Activated CD4-positive, alpha-beta T cell treated with anti-CD3 and anti-CD28 coated beads, Interleukin-2, Interleukin-4, amounts not matched to agents 100 ng/mL and 50 ng/mL, durations not matched to agents 16 hours and 8 hours (primary cell): ENCODE measurements around the gene ITIH2.
"Not testable (repeated sequence)": the region's sequence is repeated elsewhere in the genome, so short reads cannot be mapped to it uniquely, and the experiment has no call there.

Experiments used
- DNase-seq: peaks from one replicate; pipeline ENCODE4 v3.0.0-alpha.2; 2020; ENCODE audit warnings: low spot score

ITIH2 gene

DNA sequence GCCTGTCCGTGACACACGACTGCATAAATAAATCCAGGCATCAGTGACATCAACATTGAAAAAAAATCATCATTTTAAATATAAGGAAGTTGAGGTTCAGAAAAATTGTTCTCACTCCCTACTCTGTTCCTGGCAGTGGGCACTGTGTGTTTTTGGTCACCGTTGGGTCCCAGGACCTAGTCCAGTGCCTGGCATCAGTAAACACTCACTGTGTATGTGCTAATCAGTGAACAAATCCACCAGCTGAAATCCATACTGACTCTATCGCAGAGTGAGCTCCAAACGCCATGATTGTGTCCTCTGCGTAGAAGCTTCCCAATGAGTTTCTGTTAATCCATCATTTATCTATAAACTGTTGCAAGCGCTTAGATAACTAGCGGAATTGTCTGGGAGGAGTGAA is 41.2 kb downstream of the ITIH2 start:
- DNase-seq: no peak

DNA sequence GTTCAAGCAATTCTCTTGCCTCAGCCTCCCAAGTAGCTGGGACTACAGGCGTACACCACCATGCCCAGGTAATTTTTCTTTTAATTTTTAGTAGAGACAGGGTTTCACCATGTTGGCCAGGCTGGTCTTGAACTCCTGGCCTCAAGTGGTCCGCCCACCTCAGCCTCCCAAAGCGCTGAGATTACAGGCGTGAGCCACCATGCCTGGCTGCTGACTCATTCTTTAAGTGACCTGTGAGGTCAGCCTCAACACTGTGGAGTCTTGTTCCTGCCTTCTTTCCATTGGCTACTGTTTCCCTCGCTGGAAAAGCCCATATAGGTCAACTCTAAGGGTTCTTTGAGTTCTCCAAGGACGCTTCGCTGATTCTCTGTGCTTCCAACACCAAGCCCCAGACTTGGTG is 45.5 kb downstream of the ITIH2 start:
- not testable (repeated sequence) for DNase-seq

GRCh38 chr10:7750222-7750621 is 47.1 kb downstream of the ITIH2 start:
- DNase-seq: no peak

- no peak for DNase-seq
Measured at GRCh38 chr10:7752251-7752650, 49.1 kb downstream of the ITIH2 start.

GRCh38 chr10:7755103-7755502 is 52.0 kb downstream of the ITIH2 start:
- no peak for DNase-seq

- peak; percentile 12 for DNase-seq
Measured at GRCh38 chr10:7756360-7756992, 53.4 kb downstream of the ITIH2 start.

GRCh38 chr10:7763929-7764328 is 60.8 kb downstream of the ITIH2 start:
- no peak for DNase-seq

GRCh38 chr10:7766241-7766640 is 63.1 kb downstream of the ITIH2 start:
- DNase-seq: no peak

GRCh38 chr10:7767209-7767608 is 64.1 kb downstream of the ITIH2 start:
- no peak for DNase-seq

- DNase-seq: no peak
Measured at GRCh38 chr10:7768417-7768816, 65.3 kb downstream of the ITIH2 start.

GRCh38 chr10:7773845-7774801 is 71.0 kb downstream of the ITIH2 start:
- no peak for DNase-seq

DNA sequence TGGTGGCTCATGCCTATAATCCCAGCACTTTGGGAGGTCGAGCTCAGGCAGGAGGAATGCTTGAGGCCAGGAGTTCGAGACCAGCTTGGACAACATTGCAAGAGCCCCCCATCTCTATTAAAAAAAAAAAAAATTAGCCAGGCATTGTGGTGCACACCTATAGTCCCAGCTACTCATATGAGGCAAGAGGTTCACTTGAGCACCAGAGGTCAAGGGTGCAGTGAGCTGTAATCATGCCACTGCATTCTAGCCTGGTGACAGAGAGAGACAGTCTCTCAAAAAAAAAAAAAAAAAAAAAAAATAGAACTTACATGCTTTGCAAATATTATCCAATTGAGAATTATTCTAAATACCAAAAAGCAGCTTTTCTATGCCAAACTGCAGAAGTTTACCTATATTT is 73.7 kb downstream of the ITIH2 start:
- no peak for DNase-seq

DNA sequence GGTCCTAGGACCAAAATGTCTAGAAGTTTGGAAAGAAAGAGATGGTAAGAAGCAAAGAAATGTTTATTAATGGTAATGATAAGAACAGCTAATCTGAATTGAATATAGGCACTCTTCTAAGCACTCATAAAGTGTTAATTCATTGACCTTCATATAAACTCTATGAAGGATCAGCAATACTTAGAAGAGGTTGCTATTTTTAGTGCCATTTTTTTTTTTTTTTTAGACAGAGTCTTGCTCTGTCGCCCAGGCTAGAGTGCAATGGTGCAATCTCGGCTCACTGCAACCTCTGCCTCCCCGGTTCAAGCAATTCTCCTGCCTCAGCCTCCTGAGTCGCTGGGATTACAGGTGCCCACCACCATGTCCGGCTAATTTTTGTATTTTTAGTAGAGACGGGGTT is 79.1 kb downstream of the ITIH2 start:
- DNase-seq: not testable (repeated sequence)

DNA sequence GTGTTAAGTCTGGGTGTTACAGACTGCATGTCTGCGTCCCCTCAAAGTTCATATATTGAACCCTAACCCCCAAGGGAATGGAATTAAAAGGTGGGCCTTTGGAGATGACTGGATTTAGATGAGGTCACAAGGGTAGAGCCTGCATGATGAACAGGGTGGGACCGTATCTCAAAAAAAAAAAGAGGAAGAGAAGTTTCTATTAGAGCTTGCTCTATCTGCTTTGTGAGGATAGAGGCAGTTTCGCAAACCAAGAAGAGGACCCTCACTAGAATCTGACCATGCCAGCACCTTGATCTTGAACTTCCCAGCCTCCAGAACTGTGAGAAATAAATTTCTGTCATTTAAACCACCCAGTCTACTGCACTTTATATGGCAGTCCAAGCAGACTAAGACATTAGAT is 83.3 kb downstream of the ITIH2 start:
- DNase-seq: no peak

GRCh38 chr10:7787150-7787856 is 84.2 kb downstream of the ITIH2 start:
- DNase-seq: no peak

DNA sequence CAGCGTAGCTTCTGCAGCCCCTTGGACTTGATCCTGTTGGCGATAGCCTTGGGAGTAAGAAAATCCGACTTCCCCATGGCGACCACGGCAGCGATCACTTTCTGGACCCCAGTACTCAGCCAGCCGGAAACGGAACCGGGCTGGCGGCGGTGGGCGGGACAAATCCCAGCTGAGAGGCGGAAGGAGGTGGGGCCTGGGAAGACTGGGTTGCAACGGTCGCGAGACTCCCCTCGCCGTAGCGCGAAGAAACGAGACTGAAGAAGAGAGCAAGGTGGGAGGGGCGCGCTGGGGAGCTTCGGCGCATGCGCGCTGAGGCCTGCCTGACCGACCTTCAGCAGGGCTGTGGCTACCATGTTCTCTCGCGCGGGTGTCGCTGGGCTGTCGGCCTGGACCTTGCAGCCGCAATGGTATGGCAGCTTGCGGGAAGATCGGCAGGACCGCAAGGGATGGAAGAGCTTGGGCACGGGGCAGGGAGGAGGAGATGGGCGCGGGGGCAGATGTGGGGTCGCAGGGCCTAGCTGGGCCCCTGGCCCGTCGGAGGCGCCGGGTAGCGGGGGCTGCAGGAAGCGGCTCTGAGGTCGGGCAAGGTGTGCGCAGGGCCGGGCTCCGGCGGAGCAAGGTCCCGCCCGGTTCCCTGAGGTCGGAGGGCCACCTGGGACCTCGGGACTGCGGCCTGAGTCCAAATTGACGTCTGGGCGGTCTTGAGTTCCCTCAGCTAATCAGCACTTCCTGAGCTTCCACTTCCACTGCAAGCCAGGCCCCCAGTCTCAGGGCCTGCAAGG is 84.9 kb downstream of the ITIH2 start, which contains the start of the genes ATP5F1C and KIN:
Gene ATP5F1C, plus strand, starts transcription at position 321 of the 782 bp plus-strand sequence. Its CDS starts 31 bp downstream, at position 352.
Gene KIN, minus strand, starts transcription at position 137 of the 782 bp plus-strand sequence. Its CDS starts 60 bp downstream, at position 77.
- peak; percentile 98 for DNase-seq

- DNase-seq: no peak
Measured at GRCh38 chr10:7788639-7789286, 85.6 kb downstream of the ITIH2 start.

- no peak for DNase-seq
Measured at GRCh38 chr10:7789390-7789789, 86.3 kb downstream of the ITIH2 start.

- no peak for DNase-seq
Measured at GRCh38 chr10:7792541-7792940, 89.4 kb downstream of the ITIH2 start.

GRCh38 chr10:7794251-7795026 is 91.3 kb downstream of the ITIH2 start:
- no peak for DNase-seq
